ENCODE measurements around the gene GPC3. TPM values are rescaled to one million over a fixed set of nuclear protein-coding genes. Genes with fewer than 3 reads are reported as not detected.

GPC3 gene
- polyA plus RNA-seq, 1 of the 3 experiments (the other 2 are of a cell fraction), result 1.4 TPM

DNA sequence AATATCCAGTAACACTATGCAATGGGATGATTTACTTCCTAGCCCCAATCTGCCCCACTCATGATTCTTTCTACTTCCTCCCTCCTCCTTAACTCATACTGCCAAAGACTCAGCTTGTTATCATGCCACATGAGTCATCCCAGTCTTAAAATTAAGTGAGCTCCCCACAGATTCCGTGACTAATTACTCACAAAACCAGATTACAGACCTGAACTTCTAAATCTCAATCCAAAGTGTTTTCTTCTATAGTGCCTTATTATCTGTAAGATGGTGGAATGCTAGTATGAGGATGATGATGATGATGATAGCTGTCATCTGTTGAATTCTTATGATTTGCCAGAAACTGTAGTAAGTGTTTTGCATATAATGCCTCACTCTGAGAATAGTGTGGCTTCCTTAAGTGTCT lies 27.7 kb upstream of the GPC3 start:
- Histone ChIP-seq H3K4me1 (ENCODE audit: control insufficient read depth in 1 of 2, insufficient read depth in 2 of 2, low read depth in 1 of 2, low read length in 1 of 2) (no peaks in the 10 kb centered on the region), H3K4me3 (ENCODE audit: low read depth in 2 of 2, low read length in 1 of 2) (no peak overlapping the region), H3F3A (replicated peaks; ENCODE audit: insufficient read depth) (no peaks in the 10 kb centered on the region), H3K36me3 (replicated peaks in 1 of 2; ENCODE audit: control insufficient read depth in 1 of 2, insufficient read depth in 2 of 2, low read length in 1 of 2) (no peaks in the 10 kb centered on the region), H3K9me2 (no peaks in the 10 kb centered on the region), H3K27me3 (ENCODE audit: insufficient read depth) (no peaks in the 10 kb centered on the region; the same call in 1 of the 2 replicates), H3K79me2 (ENCODE audit: insufficient read depth) (no peaks in the 10 kb centered on the region), H2AFZ (ENCODE audit: low read depth) (no peak overlapping the region), H3K9ac (no peak overlapping the region), H3K4me2 (no peak overlapping the region), H3K27ac (ENCODE audit: low read depth in 2 of 2, low read length in 1 of 2) (no peak overlapping the region), H4K20me1 (ENCODE audit: insufficient read depth) (no peaks in the 10 kb centered on the region), H3K9me3 (no peaks in the 10 kb centered on the region)
- TF ChIP-seq EP300 (IDR thresholded peaks at IDR 0.05; ENCODE audit: borderline replicate concordance in 1 of 2, low read depth in 1 of 2, low read length in 1 of 2) (no peak), GABPA (IDR thresholded peaks at IDR 0.05; ENCODE audit: low read depth) (no peak), RFX5 (IDR thresholded peaks at IDR 0.05; ENCODE audit: low read length) (no peak), EZH2phosphoT487 (IDR thresholded peaks at IDR 0.05; ENCODE audit: borderline replicate concordance, low read depth) (no peak), SIN3A (IDR thresholded peaks at IDR 0.05; ENCODE audit: borderline replicate concordance, low read depth, low read length) (no peak), FOSL2 (IDR thresholded peaks at IDR 0.05; ENCODE audit: borderline replicate concordance, low read depth) (no peak), RCOR1 (IDR thresholded peaks at IDR 0.05; ENCODE audit: low read length) (no peak), POLR2AphosphoS5 (IDR thresholded peaks at IDR 0.05; ENCODE audit: low read depth, low read length) (no peak), NRF1 (IDR thresholded peaks at IDR 0.05; ENCODE audit: low read depth, low read length) (no peak), RAD21 (IDR thresholded peaks at IDR 0.05; ENCODE audit: low read length) (no peak), TCF12 (IDR thresholded peaks at IDR 0.05) (no peak), GATA2 (CRISPR knock-in tag; IDR thresholded peaks at IDR 0.05) (no peak), NFIC (IDR thresholded peaks at IDR 0.05; ENCODE audit: borderline replicate concordance) (no peak), JUND (IDR thresholded peaks at IDR 0.05) (no peak)
- TF ChIP-seq, protein P1, sequence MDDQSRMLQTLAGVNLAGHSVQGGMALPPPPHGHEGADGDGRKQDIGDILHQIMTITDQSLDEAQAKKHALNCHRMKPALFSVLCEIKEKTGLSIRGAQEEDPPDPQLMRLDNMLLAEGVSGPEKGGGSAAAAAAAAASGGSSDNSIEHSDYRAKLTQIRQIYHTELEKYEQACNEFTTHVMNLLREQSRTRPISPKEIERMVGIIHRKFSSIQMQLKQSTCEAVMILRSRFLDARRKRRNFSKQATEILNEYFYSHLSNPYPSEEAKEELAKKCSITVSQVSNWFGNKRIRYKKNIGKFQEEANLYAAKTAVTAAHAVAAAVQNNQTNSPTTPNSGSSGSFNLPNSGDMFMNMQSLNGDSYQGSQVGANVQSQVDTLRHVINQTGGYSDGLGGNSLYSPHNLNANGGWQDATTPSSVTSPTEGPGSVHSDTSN (IDR thresholded peaks at IDR 0.05), result no peak
- TF ChIP-seq, protein P2, sequence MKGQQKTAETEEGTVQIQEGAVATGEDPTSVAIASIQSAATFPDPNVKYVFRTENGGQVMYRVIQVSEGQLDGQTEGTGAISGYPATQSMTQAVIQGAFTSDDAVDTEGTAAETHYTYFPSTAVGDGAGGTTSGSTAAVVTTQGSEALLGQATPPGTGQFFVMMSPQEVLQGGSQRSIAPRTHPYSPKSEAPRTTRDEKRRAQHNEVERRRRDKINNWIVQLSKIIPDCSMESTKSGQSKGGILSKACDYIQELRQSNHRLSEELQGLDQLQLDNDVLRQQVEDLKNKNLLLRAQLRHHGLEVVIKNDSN (IDR thresholded peaks at IDR 0.05; ENCODE audit: borderline replicate concordance, low read depth), result no peak
- TF ChIP-seq, protein P3, sequence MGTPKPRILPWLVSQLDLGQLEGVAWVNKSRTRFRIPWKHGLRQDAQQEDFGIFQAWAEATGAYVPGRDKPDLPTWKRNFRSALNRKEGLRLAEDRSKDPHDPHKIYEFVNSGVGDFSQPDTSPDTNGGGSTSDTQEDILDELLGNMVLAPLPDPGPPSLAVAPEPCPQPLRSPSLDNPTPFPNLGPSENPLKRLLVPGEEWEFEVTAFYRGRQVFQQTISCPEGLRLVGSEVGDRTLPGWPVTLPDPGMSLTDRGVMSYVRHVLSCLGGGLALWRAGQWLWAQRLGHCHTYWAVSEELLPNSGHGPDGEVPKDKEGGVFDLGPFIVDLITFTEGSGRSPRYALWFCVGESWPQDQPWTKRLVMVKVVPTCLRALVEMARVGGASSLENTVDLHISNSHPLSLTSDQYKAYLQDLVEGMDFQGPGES (IDR thresholded peaks at IDR 0.05; ENCODE audit: low read depth, low read length), result no peak
- TF ChIP-seq, protein P4, sequence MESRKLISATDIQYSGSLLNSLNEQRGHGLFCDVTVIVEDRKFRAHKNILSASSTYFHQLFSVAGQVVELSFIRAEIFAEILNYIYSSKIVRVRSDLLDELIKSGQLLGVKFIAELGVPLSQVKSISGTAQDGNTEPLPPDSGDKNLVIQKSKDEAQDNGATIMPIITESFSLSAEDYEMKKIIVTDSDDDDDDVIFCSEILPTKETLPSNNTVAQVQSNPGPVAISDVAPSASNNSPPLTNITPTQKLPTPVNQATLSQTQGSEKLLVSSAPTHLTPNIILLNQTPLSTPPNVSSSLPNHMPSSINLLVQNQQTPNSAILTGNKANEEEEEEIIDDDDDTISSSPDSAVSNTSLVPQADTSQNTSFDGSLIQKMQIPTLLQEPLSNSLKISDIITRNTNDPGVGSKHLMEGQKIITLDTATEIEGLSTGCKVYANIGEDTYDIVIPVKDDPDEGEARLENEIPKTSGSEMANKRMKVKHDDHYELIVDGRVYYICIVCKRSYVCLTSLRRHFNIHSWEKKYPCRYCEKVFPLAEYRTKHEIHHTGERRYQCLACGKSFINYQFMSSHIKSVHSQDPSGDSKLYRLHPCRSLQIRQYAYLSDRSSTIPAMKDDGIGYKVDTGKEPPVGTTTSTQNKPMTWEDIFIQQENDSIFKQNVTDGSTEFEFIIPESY (IDR thresholded peaks at IDR 0.05; ENCODE audit: borderline replicate concordance, low read depth), result no peak
- 0% methylated on average over 1 of the region's 1 CpG for WGBS (ENCODE audit: low lambda C conversion rate)
- ChIA-PET CTCF (interaction anchor here (1.2 kb wide), 1 partner anchor 14 kb away, joined by 5 read pairs; no protein-coding TSS in a partner anchor), POLR2A (no interaction called here)
- no peak for DNase-seq

Data from SK-N-SH (cell line).